GM19025 (cell line): Measurements from ENCODE around the gene SRSF8.
"Not testable (repeated sequence)": the region's sequence is repeated elsewhere in the genome, so short reads cannot be mapped to it uniquely, and the experiment has no call there.

Experiments
- ATAC-seq: cut with Tn5 transposase; IDR thresholded peaks from one replicate; pipeline ENCODE4 v1.9.1; 2021; ENCODE audit warnings: mild to moderate bottlenecking, low read depth, moderate library complexity; ENCODE audit not compliant: unreplicated experiment

Gene SRSF8

DNA sequence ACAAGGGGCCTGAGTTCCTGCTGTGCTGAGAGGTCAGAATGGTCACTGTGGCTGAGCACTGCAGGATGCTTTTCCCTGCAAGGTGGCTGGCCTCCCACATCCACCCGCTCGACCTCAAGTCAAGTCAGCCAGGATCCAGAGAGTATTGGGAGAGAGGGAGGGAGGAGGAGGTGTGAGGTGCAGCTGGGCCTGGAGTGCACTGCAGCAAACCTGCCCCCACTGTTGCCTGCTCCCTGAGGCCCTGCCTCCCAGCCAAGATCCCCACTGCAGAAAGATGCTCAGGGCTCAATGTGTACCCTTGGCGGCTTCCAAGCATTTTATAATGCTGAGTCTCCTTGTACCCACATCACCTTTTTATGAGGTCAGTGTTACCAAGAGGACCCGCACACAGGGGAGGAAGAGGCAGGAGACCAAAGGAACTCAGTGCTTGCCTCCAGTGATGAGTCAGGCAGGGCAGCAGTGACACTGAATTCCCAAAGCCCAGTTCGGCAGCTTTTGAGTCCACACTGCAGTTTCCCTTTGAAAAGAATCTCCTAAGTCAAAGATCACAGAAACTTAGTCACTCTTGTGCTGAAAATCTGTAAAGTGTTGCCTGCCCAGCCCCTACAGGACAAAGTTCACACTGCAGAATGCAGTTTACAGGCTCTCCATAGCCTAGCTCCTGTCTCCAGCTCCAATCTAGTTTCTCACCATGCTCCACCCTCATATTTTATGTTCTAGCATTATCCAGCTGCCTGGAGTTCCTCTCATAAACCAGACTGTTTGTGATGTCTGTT lies 26.0 kb downstream of the SRSF8 start:
- ATAC-seq: no peak

GRCh38 chr11:95093548-95093947 lies 26.8 kb downstream of the SRSF8 start:
- ATAC-seq: no peak

GRCh38 chr11:95095858-95096587 lies 29.3 kb downstream of the SRSF8 start:
- ATAC-seq: peak; percentile 82

DNA sequence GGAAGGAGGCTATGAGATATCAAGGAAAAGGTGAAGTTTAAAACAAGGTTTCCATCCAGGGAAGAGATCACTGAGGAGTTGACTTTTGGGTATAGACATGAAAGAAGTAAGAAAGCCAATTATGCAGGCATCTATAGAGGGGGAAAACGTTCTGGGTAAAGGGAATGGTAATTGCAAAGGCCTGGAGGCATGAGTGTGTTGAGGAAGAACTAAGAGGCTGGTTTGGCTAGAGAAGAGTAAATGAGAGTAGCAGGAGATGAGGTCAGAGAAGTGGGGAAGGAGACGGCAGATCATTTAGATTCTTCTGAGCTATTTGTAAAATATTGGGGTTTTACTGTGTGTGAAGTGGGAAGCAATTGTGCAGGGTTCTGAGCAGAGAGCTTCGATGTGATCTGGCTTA lies 30.5 kb downstream of the SRSF8 start:
- no peak for ATAC-seq

DNA sequence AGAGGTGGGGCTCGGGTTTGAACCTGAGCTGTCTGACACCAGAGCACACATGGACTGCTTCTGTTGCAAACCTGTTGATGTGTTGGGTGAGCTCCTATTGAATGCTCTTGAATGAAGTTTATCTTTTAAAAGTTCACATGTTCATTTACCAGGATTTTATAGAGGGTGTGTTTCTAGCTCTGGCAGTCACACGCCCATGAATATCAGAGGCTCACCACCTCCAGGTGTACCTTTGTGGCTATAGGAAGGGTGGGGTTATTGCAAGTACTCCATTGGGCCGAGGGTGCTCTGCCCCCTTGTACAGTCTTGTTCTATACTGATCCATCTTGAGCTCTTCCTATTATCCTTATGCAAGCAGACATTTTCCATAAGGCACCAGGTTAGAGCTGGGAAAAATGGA lies 32.1 kb downstream of the SRSF8 start:
- no peak for ATAC-seq

DNA sequence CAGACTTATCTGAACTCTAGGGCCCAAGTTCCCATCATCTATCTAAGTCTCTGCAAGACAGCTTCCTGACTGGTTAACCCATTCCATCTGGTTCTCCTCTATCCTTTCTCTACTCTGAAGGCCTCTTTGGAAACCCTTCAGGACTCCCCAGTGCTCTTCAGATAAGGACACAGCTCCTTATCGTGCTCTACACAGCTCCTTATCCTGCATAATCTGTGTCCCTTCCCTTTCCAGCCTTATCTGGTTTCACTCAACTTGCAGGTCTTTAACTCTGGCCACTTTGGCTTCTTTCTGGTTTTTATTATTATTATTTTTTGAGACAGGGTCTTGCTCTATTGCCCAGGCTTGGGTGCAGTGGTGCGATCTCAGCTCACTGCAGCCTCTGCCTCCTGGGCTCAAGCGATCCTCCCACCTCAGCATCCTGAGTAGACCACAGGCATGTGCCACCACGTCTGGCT lies 33.5 kb downstream of the SRSF8 start:
- ATAC-seq: no peak

GRCh38 chr11:95100856-95101507 lies 34.3 kb downstream of the SRSF8 start:
- ATAC-seq: no peak

DNA sequence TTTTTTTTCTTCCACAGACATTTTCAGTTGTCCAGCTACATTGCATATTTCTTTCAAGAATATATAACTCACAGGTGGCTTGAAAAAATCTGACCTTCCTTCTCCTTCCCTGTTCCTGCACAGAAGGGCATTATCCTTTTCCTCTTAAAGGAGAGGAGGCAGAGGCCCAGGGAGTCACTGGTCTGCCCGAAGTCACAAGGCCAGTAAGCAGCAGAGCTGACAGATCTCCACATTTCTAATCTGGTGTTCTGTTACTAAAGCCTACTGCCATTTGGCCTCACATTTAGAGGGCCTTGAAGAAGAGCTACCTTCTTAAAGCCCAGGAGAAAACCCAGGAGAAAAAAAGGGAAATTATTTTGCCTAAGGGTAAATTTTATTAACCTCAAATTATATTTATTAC lies 35.2 kb downstream of the SRSF8 start:
- no peak for ATAC-seq

DNA sequence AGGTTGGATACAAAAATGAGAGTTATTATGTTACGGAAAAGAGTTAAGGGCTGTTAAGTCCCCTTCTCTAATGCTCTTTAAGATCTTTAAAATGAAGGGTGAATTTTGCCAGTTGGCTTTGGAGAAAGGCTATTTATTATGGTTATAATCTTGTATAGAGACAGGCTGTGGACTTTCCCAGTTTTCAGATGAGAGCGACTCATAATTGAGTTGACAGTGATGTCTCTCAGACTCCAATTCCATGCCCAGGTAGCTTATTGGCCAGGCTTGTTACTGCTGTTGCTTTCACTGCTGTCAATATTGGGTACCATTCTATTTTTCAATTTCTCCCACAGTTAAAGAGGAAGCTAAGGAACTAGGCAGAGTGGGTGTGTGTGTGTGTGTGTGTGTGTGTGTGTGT lies 36.0 kb downstream of the SRSF8 start:
- ATAC-seq: no peak

DNA sequence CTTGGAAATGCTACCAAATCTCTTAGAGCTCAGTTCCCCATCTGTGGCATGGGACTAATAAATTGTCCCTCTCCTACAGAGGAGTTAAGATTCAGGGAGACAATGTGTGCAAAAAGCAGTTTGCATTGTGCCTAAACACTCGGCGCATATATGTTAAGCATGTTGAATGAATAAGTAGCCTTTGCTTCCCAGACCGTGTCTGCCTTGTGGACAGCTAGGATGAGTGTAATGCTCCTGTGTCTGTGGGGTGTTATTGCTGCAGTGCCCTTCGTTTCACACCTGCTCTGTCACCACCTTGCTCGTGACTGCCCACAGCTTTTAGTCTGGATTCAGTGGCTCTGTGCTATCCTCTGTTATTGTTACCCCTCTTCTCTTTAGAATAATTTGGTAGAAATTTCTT lies 37.0 kb downstream of the SRSF8 start:
- ATAC-seq: no peak

- no peak for ATAC-seq
Measured at GRCh38 chr11:95104121-95104830, 37.6 kb downstream of the SRSF8 start.

GRCh38 chr11:95104856-95105255 lies 38.1 kb downstream of the SRSF8 start:
- no peak for ATAC-seq

DNA sequence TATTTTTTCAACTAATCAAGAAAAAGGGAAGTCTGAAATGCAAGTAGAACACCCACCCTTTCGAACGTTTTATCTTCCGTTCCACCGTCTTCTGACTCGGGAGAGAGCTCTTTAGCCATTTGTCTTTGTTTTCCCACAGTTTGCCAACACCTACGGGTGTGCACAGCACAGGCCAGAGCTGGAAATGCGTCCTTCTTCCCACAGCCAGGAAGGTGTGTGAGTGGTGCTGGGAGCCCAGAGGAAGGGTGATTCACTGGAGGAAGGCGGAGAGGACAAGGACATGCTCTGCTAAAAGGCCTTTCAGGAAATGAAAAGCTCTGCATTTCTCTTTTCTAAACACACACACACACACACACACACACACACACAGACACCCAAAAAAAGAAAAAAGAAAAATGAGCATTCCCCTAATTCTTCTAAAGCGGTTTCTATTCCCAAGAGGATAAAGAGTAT lies 41.5 kb downstream of the SRSF8 start:
- ATAC-seq: no peak

GRCh38 chr11:95108671-95109551 lies 42.2 kb downstream of the SRSF8 start:
- ATAC-seq: no peak

DNA sequence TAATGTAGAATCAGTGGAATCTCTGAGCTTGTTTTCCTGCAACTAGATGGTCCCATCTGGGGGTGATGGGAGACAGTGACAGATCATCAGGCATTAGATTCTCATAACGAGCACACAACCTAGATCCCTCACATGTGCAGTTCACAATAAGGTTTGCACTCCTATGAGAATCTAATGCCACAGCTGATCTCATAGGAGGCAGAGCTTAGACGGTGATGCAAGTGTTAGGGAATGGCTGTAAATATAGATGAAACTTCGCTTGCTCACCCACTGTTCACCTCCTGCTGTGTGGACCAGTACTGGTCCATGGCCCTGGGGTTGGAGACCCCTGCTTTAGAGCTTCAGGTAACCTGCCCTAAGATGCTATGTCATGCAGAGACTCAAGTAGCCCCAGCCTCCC lies 44.8 kb downstream of the SRSF8 start:
- not testable (repeated sequence) for ATAC-seq

- no peak for ATAC-seq
Measured at GRCh38 chr11:95111923-95112540, 45.3 kb downstream of the SRSF8 start.

DNA sequence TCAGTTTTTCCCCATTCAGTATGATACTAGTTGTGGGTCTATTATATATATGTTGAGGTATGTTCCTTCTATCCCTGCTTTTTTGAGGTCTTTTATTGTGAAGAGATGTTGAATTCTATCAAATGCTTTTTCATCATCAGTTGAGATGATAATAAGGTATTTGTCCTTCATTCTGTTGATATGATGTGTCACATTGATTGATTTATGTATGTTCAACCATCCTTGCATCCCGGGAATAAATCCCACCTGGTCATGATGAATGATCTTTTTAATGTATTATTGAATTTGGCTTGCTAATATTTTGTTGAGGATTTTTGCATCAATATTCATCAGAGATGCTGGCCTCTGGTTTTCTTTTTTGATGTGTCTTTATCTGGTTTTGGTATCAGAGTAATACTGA lies 48.9 kb downstream of the SRSF8 start:
- ATAC-seq: no peak

- no peak for ATAC-seq
Measured at GRCh38 chr11:95119361-95120060, 52.8 kb downstream of the SRSF8 start.
